Left ventricle myocardium inferior (tissue), 1 donor: ENCODE results near the gene HMCN2. TPM values are rescaled to one million over a fixed set of nuclear protein-coding genes. Genes with fewer than 3 reads are reported as not detected.

Source experiments
- DNase-seq: peaks from one replicate; pipeline ENCODE4 v3.0.0-alpha.2; 2020
- H3K27ac ChIP-seq: fragments of 200-600 bp; replicated peaks from 2 replicates; pipeline ENCODE4 v1.8.0; 2021
- H3K27me3 ChIP-seq: fragments of 200-600 bp; 2 replicates; pipeline ENCODE4 v1.8.0; 2021; ENCODE audit warnings: low read depth
- H3K36me3 ChIP-seq: fragments of 200-600 bp; 2 replicates; pipeline ENCODE4 v1.8.0; 2021
- H3K4me1 ChIP-seq: fragments of 200-600 bp; 2 replicates; pipeline ENCODE4 v1.8.0; 2021
- H3K4me3 ChIP-seq: fragments of 200-600 bp; 2 replicates; pipeline ENCODE4 v1.8.0; 2021; ENCODE audit warnings: mild to moderate bottlenecking, moderate library complexity
- H3K9me3 ChIP-seq: fragments of 200-600 bp; replicated peaks from 2 replicates; pipeline ENCODE4 v1.8.0; 2021
- CTCF ChIP-seq: fragments of 200-600 bp; IDR thresholded peaks from 2 replicates; pipeline ENCODE4 v1.8.0; 2021; ENCODE audit warnings: antibody characterized with exemption, mild to moderate bottlenecking, borderline replicate concordance
- intact Hi-C: fragments of 100-400 bp; cut with micrococcal nuclease; formaldehyde crosslinking; loops from one replicate; pipeline ENCODE4 v1.11.0; 2022
- total RNA-seq: library from RNA; stranded (reverse); fragmentation: NEBNext Ultra II Directional; extraction: Animal tissue kit (Norgen Biotek cat#: 25700); gene quantifications from one replicate; pipeline ENCODE4 v1.2.1, GENCODE V29; 2021
- donor health status: DM: no; HTN: yes; CAD: no; lungs with severe emphysema.

The HMCN2 gene
- total RNA-seq, 1 donor from 2014 or later = 5.5 TPM

- H3K9me3 ChIP-seq = no peaks in the 10 kb centered on the region
- H3K4me3 ChIP-seq = no peak overlapping the region
- H3K36me3 ChIP-seq = no peaks in the 10 kb centered on the region
- H3K4me1 ChIP-seq = no peaks in the 10 kb centered on the region
- H3K27me3 ChIP-seq = peaks cover 7% of the 10 kb centered on the region
- TF ChIP-seq CTCF = no peak
- H3K27ac ChIP-seq = no peak overlapping the region
- intact Hi-C loops = no loop called here
- no peak for DNase-seq
Measured at GRCh38 chr9:130345009-130345896, 79.7 kb downstream of the HMCN2 start.

- no peak overlapping the region for H3K4me3 ChIP-seq
- H3K36me3 ChIP-seq = no peaks in the 10 kb centered on the region
- no peak for DNase-seq
- H3K4me1 ChIP-seq = no peaks in the 10 kb centered on the region
- no peak for TF ChIP-seq CTCF
- intact Hi-C loops = no loop called here
- H3K9me3 ChIP-seq = no peaks in the 10 kb centered on the region
- peaks cover 7% of the 10 kb centered on the region for H3K27me3 ChIP-seq
- no peak overlapping the region for H3K27ac ChIP-seq
Measured at GRCh38 chr9:130345897-130346385, 80.4 kb downstream of the HMCN2 start.

- intact Hi-C loops = no loop called here
- peaks cover 7% of the 10 kb centered on the region for H3K27me3 ChIP-seq
- H3K4me3 ChIP-seq = no peak overlapping the region
- H3K9me3 ChIP-seq = no peaks in the 10 kb centered on the region
- no peaks in the 10 kb centered on the region for H3K4me1 ChIP-seq
- no peak for TF ChIP-seq CTCF
- no peak for DNase-seq
- H3K27ac ChIP-seq = no peak overlapping the region
- H3K36me3 ChIP-seq = no peaks in the 10 kb centered on the region
Measured at GRCh38 chr9:130346431-130346830, 80.9 kb downstream of the HMCN2 start.

GRCh38 chr9:130347036-130347435 is 81.5 kb downstream of the HMCN2 start:
- Histone ChIP-seq H3K36me3 (no peaks in the 10 kb centered on the region), H3K27me3 (peaks cover 7% of the 10 kb centered on the region), H3K4me1 (no peaks in the 10 kb centered on the region), H3K4me3 (no peak overlapping the region), H3K9me3 (no peaks in the 10 kb centered on the region), H3K27ac (no peak overlapping the region)
- TF ChIP-seq CTCF = no peak
- intact Hi-C loops = no loop called here
- DNase-seq = no peak

- no peaks in the 10 kb centered on the region for H3K4me1 ChIP-seq
- H3K27me3 ChIP-seq = peaks cover 7% of the 10 kb centered on the region
- TF ChIP-seq CTCF = no peak
- intact Hi-C loops = no loop called here
- DNase-seq = no peak
- H3K36me3 ChIP-seq = no peaks in the 10 kb centered on the region
- H3K4me3 ChIP-seq = no peak overlapping the region
- no peaks in the 10 kb centered on the region for H3K9me3 ChIP-seq
- H3K27ac ChIP-seq = no peak overlapping the region
Measured at GRCh38 chr9:130347931-130348330, 82.4 kb downstream of the HMCN2 start.
